DLD1 (cell line): ENCODE data around the gene MYLIP.

ENCODE experiments used
- in situ Hi-C: cut with HindIII; loops from 2 replicates; pipeline ENCODE4 v1.10.0; 2017; ENCODE audit warnings: low sequenced_read_pairs

MYLIP gene

DNA sequence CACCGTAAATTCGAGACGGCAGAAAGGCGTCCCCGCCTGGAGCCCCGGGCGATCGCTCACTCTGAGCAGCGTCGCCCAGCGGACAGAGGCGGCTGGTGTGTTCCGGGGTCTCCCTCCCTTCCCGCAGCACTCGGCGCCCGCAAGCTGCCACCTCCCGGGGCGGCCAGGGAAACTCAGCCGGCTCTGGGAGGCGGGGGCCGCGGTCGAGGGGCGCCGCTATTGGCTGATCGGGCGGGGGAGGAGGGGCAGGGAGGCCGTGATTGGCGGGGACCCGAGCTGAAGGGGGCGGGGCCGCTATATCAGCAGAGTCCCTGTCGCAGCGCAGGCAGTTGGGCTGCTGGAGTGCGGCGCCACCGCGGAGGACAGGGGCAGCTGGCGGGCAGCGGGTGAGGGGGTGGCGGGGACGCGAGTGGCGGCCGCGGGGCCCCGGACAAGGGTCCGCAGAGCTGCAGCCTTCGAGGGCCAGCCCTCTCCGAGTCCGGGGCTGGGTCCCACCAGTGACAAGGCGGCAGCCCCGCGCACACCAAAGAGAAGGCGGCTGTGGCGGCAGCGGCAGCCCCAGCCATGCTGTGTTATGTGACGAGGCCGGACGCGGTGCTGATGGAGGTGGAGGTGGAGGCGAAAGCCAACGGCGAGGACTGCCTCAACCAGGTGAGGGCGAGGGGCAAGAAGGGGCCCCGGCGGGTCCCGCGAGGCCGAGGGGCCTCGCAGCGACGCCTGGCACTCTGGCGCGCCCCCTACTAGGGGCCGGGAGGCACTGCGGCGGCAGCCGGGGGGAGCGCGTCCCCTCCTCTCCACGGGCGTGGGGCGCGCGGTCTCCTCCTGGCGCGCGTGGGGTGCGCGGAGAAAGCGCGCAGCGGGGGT, at the start of gene MYLIP:
Gene MYLIP (plus strand): TSS at position 328 of the 864 bp plus-strand sequence. CDS start 237 bp downstream, at position 565.
- in situ Hi-C loops, result no loop called here

DNA sequence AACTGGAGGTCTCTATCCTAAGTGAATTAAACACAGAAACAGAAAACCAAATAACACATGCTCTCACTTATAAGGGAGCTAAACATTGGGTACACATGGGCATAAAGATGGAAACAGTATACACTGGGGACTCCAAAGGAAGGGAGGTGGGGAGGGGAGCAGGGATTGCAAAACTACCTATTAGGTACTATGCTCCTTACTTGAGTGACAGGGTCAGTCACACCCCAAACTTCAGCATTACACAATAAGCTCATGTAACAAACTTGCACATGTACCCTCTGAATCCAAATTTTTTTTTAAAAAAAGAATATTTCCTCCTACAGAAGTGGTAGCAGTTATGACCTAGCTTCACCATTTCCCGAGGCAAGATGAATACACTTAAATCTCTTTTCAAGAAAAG, 49.5 kb upstream of the MYLIP start:
- in situ Hi-C loops, result no loop called here

DNA sequence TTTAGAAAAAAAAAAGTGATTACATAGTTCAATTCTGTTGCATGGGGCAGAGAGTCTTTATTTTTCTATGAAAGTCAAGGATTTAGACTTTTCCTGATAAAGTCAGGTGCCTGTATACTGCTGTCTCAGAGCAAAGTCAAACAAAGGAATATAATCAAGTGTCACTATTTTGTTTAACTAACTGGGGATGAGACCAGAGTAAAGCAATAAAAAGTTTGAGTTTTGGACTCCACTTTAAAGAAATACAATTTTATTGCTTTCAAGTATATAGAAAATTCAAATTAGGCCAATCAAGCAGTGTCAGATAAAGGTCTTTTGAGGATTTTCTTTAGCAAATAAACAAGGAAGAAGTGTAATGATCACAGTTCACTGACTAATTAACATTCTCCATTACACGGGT, 48.7 kb upstream of the MYLIP start:
- in situ Hi-C loops, result no loop called here

DNA sequence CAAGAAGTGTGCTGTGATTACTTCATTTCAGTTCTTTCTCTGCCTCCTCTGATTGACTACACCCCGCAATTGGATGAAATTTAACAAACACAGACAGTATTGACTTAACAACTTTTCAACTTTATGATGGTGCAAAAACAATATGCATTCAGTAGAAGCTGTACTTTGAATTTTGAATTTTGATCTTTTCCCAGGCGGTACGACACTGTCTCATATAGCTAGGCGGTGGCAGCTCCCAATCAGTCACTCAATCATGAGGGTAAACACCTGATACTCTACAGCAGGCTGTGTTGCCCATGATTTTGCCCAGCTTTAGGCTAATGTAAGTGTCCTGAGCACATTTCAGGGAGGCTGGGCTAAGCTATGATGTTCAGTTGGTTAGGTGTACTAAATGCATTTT, 47.6 kb upstream of the MYLIP start:
- in situ Hi-C loops, result no loop called here

DNA sequence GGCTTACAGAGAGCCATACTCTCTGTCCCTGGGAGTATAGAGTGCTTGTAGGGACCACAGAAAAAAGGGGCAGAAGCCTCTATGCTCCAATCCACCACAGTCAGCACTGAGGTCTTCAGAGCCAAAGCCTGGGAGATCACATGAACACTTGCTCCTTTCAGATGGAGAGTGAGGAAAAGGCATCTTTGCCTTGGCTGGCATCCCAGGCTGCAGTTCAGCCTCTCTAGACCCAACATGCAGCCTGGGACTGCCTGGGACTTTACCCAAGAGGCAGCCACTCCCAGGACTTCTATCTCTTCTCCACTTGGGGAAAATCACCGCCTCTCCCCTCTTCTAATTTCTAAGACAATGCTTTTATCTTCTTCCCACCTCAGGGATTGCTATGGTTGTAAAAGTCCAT, 46.5 kb upstream of the MYLIP start:
- in situ Hi-C loops, result no loop called here

DNA sequence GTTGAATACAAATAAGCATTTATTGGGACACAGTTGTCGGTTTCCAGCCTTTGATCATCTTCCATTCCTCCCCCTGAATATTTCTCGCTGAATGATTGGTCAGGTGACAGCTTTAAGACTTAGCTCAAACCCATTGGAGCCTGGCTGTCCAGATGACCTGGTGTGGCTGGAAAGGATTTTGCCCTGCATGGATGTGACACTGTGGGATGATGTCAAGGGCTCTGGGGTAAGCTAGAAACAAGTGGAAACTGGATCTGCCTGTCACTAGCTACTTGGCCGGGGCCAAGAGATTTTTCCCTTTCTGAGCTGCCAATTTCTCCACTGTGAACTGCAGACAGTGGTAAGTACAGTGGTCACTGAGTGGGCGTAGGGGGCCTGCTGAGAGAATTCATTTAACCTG, 41.9 kb upstream of the MYLIP start:
- in situ Hi-C loops, result no loop called here

DNA sequence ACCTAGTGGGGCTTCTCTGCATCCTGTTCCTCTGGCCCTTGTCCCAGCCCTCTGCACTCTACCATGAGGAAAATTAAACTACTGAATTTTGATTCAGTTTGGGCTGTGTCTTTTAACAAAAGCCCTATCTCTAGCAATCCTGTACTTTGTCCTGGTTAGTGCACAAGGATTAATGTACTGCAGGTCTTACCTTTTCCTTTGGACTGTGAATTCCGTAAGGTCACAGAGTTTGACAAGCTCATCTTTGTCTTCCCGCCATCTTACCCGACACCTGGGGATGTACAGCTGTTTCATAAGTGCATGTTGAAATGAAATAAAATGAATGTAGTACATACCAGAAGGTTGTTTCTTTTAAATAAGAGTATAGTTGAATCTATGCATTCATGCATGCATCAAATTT, 41.5 kb upstream of the MYLIP start:
- in situ Hi-C loops, result no loop called here

DNA sequence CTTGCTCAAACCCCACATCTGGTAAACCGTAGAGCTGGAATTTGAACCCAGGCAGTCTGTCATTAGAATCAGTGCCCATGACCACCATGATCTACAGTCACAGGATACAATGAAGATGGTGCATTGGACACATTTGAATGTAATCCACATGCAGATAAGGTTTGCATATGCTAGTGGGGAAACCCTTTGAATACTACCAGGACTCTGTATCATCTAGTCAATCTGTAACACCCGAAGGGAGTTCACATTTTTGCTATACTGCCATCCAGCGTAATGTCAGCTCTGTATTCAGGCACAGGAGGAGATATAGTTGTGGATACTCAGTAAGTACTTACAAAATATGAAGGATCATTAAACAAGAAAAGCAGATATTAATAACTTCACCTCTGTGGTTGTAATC, 40.5 kb upstream of the MYLIP start:
- in situ Hi-C loops, result no loop called here

DNA sequence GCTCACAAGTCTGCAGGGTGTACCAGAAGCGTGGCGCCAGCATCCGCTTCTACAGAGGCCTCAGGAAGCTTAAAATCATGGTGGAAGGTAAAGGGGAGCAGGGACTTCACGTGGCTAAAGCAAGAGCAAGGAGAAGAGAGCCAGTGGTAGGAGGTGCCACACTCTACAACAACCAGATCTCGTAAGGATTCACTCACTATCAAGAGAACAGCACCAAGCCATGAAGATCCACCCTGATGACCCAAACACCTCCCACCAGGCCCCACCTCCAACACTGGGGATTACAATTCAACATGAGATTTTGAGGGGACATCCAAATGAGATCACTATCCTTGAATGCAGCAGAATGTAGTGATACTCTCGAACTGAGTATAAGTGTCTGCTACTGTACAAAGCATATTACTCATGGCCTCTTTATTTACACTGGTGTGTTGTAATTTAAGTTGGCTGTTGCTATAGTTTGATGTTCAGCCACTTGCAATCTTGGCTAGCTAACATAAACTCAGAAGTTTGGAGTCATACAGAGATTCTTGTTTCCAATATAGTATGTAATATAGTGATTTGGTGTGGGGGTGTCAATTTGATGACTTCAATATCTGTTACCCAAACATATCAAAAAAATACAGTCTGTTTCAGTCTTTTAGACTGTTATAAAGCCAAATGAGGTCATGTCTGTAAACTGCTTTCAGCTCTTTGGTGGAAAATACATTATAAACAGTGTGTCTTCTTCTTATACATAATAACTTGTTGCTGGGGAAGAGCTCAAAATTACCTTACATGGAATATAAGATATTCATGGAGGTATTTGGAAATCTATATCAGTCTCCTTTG, 39.4 kb upstream of the MYLIP start:
- in situ Hi-C loops, result no loop called here

DNA sequence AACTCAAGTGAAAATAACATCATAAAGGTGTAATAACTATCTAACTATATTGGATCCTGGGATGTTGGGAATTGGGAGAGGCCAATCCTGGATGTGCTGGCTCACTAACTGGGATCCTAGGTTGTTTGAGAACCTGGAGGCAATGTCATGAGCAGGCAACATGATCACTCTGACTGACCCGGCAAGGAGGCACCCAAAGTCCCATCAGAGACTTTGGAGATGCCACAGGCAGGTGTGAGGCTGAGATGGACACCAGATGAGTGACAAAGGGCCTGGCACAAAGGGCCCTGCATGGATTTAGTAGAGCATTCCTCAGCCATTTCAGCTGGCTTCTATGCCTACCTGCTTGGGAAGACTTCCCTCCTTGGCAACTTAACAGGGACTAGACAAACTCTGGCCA, 38.4 kb upstream of the MYLIP start:
- in situ Hi-C loops, result no loop called here

DNA sequence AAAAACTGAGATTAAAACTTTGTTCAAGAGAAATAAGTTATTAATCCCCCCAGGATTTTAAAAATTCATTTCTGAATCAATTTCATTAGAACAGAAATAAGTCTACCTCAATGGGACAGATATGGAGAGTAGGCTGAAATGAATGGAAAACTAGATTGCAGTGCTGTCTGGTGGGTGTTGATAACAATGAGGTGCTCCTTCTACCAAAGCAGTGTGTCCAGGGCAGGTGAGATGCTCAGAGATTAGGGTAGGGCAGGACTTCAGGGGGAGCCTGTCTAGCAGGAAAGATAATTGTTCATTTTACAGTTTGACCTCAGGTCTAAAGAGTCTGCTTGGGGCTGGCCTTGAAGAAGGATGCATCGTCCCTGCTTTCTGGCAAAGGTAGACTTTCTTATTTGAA, 38.0 kb upstream of the MYLIP start:
- in situ Hi-C loops, result no loop called here

DNA sequence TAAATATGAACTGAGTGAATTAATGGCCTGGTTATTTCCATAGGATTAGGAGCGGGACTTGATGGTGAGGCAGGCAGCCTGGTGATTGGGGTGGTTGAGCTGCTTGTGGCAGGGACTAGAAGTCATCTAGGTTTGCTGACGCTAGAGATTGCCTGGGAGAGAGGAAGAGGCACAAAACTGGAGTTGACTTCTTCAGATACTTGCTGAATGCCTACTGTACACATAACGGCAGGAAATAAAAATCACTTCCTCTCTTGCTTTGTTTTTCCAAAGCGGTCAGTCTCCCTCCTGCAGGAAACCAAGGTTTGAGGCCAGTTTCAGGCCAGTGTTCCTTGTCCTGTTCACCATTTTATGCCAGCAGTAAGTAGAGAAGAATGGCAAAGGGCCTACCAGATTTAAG, 36.7 kb upstream of the MYLIP start:
- in situ Hi-C loops, result no loop called here

DNA sequence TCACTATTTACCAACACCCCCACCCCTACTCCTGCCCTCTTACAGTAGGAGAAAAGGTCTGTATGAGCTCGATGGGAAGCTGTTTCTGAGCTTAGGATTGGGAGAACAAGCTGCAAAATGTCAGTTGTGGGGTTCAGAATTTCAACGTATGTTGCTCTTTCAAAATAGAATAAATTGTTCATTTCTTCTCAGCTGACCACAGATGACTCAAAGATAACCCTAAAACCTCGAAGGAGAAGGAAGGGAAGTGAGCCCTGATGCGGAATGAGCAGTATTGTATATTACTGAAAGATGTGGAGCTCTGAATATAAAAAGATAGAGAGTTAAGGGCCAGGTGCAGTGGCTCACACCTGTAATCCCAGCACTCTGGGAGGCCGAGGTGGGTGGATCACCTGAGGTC, 35.9 kb upstream of the MYLIP start:
- in situ Hi-C loops, result no loop called here

DNA sequence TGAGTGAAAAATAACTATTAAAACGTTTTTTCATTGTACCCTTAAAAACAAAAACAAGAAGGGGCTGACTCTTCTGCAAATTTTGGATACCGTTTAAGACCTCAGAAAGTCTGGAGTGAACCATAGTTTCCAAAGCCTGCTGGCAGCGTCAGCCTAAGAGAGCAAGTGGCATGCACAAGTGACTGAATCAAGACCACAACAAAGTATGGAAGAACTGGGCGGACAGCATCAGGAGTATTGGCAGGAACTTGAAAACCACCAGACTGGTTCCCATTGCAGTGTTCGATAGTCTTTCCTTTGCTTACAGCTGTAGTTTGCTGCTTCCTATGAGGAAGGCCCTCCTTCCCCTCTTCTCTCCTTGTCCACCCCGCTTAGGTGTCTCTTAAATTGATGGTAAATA, 33.7 kb upstream of the MYLIP start:
- in situ Hi-C loops, result no loop called here

DNA sequence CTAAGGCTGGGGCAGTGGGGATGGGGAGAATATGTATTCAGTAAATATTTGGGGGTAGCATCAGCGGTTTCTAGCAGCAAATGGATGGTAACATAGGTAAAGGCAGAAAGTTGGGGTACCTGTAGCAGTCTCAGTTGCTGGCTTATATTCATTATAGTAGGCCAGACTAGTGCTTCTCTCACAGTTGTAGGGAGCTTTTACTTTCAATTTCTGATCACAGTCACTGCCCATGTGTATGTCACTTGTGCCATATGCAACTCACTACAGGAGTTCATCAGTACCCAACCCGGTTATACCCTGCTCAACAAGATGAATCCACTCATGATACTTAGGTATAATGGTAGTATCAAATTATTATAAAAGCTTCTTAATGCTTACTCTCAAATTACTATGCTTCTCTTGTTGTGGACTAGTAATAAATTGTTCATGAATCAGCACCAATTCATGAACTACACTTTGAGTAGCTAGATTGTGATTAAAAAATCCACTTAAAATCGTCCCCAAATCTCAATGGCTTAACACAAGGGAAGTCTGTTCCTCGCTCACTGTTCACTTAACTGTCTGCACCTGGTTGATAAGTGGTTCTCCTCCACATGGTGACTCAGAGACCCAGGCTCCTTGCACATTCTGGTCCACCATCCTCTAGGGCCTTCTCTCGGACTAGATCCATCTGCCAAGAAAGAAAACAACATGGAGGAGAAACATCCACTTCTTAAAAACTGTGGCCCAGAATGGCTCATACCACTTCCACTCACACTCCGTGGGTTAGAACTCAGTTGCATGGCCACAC, 31.3 kb upstream of the MYLIP start:
- in situ Hi-C loops, result no loop called here

DNA sequence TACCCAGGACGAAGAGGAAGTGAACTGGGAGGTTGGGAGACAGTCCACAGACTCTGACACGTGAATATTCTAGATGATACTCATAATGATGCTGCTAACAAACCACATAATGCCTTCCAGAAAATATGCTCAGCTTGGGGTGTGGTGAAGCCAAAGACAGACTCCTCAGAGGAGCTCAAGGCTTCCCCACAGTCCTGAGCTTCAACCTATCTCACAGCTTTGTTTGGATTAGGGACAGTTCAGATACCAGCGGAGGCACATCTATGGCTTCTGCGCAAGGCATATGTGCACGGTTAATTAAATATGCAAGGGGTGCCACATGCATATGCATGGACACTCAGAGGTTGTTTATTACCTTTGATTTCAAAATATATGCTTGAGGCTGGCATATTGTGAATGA, 30.7 kb upstream of the MYLIP start:
- in situ Hi-C loops, result no loop called here

DNA sequence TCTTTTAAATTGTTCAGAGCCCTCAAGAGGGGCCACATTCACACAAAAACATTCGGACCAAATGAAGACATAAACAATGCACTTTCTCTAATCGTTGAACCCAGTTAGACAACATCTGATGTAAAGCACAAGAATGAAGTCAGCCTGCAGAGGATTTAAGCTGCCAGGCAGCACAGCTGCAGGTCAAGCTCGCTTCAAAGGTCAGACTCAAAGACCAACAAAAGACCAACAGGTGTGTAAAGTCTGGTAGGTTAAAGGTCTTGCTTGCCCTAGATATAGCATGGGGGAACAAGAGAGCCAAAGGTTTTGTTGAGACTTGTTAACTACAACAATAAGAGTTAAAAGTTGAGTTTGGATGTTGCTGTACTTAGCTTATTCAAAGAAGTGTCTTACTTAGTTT, 26.7 kb upstream of the MYLIP start:
- in situ Hi-C loops, result no loop called here

DNA sequence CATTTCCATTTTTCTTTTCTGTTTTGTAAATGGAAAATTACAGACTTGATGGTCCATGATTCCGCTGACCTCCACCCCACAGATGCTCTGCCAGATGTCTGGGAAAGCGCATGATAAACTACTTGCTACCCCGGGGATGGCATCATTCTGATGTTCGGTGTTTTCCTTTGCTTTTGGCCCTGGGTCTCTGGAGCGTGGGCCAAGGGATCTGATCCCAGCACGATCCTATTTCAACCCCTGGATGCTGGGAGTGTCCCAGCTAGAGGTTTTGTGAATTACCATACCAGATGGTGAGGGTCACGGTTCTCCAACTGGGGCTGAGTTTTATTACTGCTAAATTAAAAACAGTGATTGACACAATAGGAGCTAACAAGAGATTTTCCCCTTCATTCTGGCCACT, 25.2 kb upstream of the MYLIP start:
- in situ Hi-C loops, result no loop called here

DNA sequence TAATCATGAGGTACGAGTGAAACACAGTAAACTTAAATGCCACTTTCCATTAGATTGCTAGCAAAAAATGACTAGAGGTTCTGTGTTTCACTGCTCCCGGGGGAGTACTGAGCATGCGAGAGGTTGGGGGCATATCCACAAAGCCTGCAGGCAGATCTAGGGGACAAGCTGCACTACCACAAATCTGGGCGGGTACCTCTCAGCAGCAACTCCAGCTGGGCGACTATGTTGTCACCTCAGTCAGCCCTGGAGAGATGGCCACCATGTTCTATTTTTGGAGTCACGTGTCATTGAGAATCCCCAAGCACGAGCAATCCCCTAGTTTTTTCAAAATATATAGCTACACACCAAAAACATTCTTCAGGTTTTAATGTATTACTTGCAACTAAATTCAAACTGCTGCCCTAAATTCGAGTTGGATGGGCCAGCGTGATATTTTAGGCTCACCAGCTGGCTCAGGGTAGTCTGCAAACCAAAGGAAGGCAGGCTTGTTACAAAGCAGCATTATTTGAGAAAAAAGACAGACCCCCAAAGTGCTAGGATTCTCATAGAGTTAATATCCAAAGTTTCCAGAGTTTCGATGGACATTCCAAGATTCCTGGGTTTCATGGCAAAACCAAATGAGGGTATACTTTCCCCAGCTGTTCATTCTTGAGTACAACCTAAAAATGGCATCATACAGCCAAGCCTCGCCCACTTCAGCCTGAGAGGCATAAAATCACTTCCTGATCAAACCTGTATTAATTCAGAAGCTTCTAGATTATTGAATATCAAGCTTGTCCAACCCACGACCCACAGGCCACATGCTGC, 24.1 kb upstream of the MYLIP start:
- in situ Hi-C loops, result no loop called here

DNA sequence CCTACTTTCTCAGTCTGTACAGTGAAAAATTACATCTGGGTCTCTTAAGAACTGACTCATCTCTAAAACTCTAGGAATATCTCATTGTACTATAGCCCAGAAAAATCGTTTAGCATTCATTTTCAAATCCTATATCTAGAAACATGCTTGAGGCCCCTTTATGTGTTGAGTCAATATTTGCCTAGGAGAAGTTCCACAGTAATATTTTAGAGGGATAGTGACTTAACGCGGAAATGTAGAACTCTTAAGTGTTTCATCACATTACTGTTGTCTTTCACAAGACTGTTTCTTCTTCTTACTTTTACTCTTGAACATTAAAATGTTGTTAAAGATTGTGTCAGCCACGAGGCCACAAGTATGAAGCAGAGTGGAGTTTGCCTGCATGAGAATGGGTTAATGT, 23.0 kb upstream of the MYLIP start:
- in situ Hi-C loops, result no loop called here
